Spleen (tissue), 7 donors: ENCODE measurements around the gene SMOC2.

Experiments
- POLR2A ChIP-seq, 3 donors: fragments of 450-650 bp; IDR thresholded peaks; one replicate each; pipeline ENCODE4 v1.5.1; 2017; ENCODE audit warnings: antibody characterized with exemption in 3 of 3, mild to moderate bottlenecking in 1 of 3
- POLR2AphosphoS5 ChIP-seq, 3 donors: sonication (generic); formaldehyde crosslinking; IDR thresholded peaks; one replicate each; pipeline ENCODE4 v1.5.1; 2017; ENCODE audit warnings: antibody characterized with exemption in 3 of 3
- TF ChIP-seq, protein P1 (sequence below), 11 experiments: fragments of 200-600 bp in 7 of 11; fragments of 450-650 bp in 4 of 11; sonication (generic) in 4 of 11; IDR thresholded peaks in 8 of 11; conservative IDR thresholded peaks in 3 of 11; 1 replicate in 7 of 11; 2 replicates in 4 of 11; pipeline versions ENCODE4 v1.4.0 to v1.8.0; 2016 to 2021; ENCODE audit warnings: antibody characterized with exemption in 11 of 11, inconsistent platforms in 4 of 11, mild to moderate bottlenecking in 1 of 11
- donor health status: DM: no; HTN: no; CAD: no; lungs with moderate emphysema.
- donor health status: DM: no; HTN: no; CAD: no.
- donor health status: DM: no; HTN: no; CAD: no.

DNA sequence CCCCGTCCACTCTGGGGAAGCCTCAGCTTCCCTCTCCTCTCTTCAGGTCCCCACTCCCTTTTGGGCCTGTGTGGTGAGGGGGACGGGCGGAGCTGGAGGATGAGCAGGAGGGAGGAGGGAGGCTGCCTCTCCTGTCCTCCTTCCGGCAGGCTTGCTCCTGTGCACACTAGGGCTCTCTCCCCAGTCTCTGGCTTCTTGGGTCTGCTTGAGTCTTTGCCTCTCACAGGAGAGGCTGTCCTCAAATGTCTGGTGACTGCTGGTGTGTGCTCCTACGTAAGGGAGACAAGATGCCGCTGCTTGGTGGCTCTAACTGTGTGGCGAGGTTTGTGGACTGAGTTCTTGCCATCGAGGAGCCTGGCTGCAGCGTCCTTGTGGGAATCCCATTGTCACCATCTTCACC lies 8.8 kb upstream of the SMOC2 start:
- TF ChIP-seq, protein P1, sequence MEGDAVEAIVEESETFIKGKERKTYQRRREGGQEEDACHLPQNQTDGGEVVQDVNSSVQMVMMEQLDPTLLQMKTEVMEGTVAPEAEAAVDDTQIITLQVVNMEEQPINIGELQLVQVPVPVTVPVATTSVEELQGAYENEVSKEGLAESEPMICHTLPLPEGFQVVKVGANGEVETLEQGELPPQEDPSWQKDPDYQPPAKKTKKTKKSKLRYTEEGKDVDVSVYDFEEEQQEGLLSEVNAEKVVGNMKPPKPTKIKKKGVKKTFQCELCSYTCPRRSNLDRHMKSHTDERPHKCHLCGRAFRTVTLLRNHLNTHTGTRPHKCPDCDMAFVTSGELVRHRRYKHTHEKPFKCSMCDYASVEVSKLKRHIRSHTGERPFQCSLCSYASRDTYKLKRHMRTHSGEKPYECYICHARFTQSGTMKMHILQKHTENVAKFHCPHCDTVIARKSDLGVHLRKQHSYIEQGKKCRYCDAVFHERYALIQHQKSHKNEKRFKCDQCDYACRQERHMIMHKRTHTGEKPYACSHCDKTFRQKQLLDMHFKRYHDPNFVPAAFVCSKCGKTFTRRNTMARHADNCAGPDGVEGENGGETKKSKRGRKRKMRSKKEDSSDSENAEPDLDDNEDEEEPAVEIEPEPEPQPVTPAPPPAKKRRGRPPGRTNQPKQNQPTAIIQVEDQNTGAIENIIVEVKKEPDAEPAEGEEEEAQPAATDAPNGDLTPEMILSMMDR (IDR thresholded peaks at IDR 0.05 in 8 of 11, conservative IDR thresholded peaks at IDR 0.05 in 3 of 11) = no peak
- TF ChIP-seq POLR2A (IDR thresholded peaks at IDR 0.05) = no peak
- TF ChIP-seq POLR2AphosphoS5 (IDR thresholded peaks at IDR 0.05) = no peak
